Progenitor cell of endocrine pancreas (in vitro differentiated cells): Measurements from ENCODE around the gene STARD9. TPM values are rescaled to one million over a fixed set of nuclear protein-coding genes. Genes with fewer than 3 reads are reported as not detected.
A peak's percentile ranks its signal among the peaks of the same experiment; 100 is the strongest.
"Not testable (repeated sequence)": the region's sequence is repeated elsewhere in the genome, so short reads cannot be mapped to it uniquely, and the experiment has no call there.

ENCODE experiments used
- DNase-seq: peaks from one replicate; pipeline ENCODE4 v3.0.0; 2021; ENCODE audit warnings: low spot score; ENCODE audit not compliant: unreplicated experiment
- H3K27ac Mint-ChIP-seq: 2 replicates; pipeline ENCODE4 v1.8.0; 2021; ENCODE audit warnings: mild to moderate bottlenecking, moderate library complexity, mixed read lengths
- H3K27me3 Mint-ChIP-seq: 2 replicates; pipeline ENCODE4 v1.8.0; 2021; ENCODE audit warnings: mixed read lengths
- H3K36me3 Mint-ChIP-seq: 2 replicates; pipeline ENCODE4 v1.8.0; 2022; ENCODE audit warnings: mixed read lengths; ENCODE audit not compliant: insufficient read depth
- H3K4me1 Mint-ChIP-seq: 2 replicates; pipeline ENCODE4 v1.8.0; 2021; ENCODE audit warnings: low read depth, mixed read lengths
- H3K4me3 Mint-ChIP-seq: 2 replicates; pipeline ENCODE4 v1.8.0; 2021; ENCODE audit warnings: low read depth, mild to moderate bottlenecking, moderate library complexity, mixed read lengths
- H3K9me3 Mint-ChIP-seq: 2 replicates; pipeline ENCODE4 v1.8.0; 2021; ENCODE audit warnings: low read depth, mixed read lengths
- CTCF ChIP-seq: fragments of 200-600 bp; sonication (generic); IDR thresholded peaks from one replicate; pipeline ENCODE4 v1.5.0; 2021; ENCODE audit warnings: antibody characterized with exemption, mild to moderate bottlenecking; ENCODE audit not compliant: unreplicated experiment
- total RNA-seq: library from RNA; stranded (reverse); gene quantifications from 2 replicates; pipeline ENCODE4 v1.2.1, GENCODE V29; 2021

STARD9 gene
- total RNA-seq, 1 donor from 2014 or later, result 1.8 TPM

GRCh38 chr15:42591238-42591934 is 16.0 kb downstream of the STARD9 start:
- Mint-ChIP-seq H3K36me3 (no peaks in the 10 kb centered on the region), H3K9me3 (no peaks in the 10 kb centered on the region), H3K4me1 (no peaks in the 10 kb centered on the region), H3K4me3 (no peak overlapping the region), H3K27ac (no peak overlapping the region), H3K27me3 (peaks cover 4% of the 10 kb centered on the region)
- no peak for DNase-seq
- peak; percentile 40 for TF ChIP-seq CTCF

- peaks cover 4% of the 10 kb centered on the region for H3K27me3 Mint-ChIP-seq
- no peaks in the 10 kb centered on the region for H3K4me1 Mint-ChIP-seq
- no peak for TF ChIP-seq CTCF
- DNase-seq, result no peak
- H3K27ac Mint-ChIP-seq, result no peak overlapping the region
- no peaks in the 10 kb centered on the region for H3K9me3 Mint-ChIP-seq
- no peak overlapping the region for H3K4me3 Mint-ChIP-seq
- H3K36me3 Mint-ChIP-seq, result no peaks in the 10 kb centered on the region
These were observed 17.3 kb downstream of the STARD9 start for GRCh38 chr15:42592716-42593115.

- H3K9me3 Mint-ChIP-seq, result no peaks in the 10 kb centered on the region
- no peak overlapping the region for H3K27ac Mint-ChIP-seq
- no peak for DNase-seq
- TF ChIP-seq CTCF, result no peak
- no peaks in the 10 kb centered on the region for H3K4me1 Mint-ChIP-seq
- H3K36me3 Mint-ChIP-seq, result no peaks in the 10 kb centered on the region
- H3K4me3 Mint-ChIP-seq, result no peak overlapping the region
- peaks cover 4% of the 10 kb centered on the region for H3K27me3 Mint-ChIP-seq
These were observed 17.7 kb downstream of the STARD9 start for GRCh38 chr15:42593143-42593542.

GRCh38 chr15:42594095-42594494 is 18.7 kb downstream of the STARD9 start:
- Mint-ChIP-seq H3K27ac (no peak overlapping the region), H3K27me3 (peaks cover 4% of the 10 kb centered on the region), H3K9me3 (no peaks in the 10 kb centered on the region), H3K4me1 (no peaks in the 10 kb centered on the region), H3K36me3 (no peaks in the 10 kb centered on the region), H3K4me3 (no peak overlapping the region)
- no peak for DNase-seq
- TF ChIP-seq CTCF, result no peak

GRCh38 chr15:42595626-42596240 is 20.3 kb downstream of the STARD9 start:
- TF ChIP-seq CTCF, result no peak
- Mint-ChIP-seq H3K4me3 (no peak overlapping the region), H3K27me3 (peaks cover 4% of the 10 kb centered on the region), H3K9me3 (no peaks in the 10 kb centered on the region), H3K36me3 (no peaks in the 10 kb centered on the region), H3K4me1 (no peaks in the 10 kb centered on the region), H3K27ac (no peak overlapping the region)
- DNase-seq, result no peak

GRCh38 chr15:42601316-42601715 is 25.9 kb downstream of the STARD9 start:
- H3K27me3 Mint-ChIP-seq, H3K9me3 Mint-ChIP-seq: not testable (repeated sequence)

More at GRCh38 chr15:42601316-42601715, 25.9 kb downstream of the STARD9 start:
- H3K36me3 Mint-ChIP-seq, H3K4me3 Mint-ChIP-seq, H3K4me1 Mint-ChIP-seq, DNase-seq, H3K27ac Mint-ChIP-seq: not testable (repeated sequence)
